Fibroblast of villous mesenchyme (primary cell): ENCODE results near the gene NEK5. TPM values are rescaled to one million over a fixed set of nuclear protein-coding genes. Genes with fewer than 3 reads are reported as not detected.
"Not testable (repeated sequence)": the region's sequence is repeated elsewhere in the genome, so short reads cannot be mapped to it uniquely, and the experiment has no call there.

Experiments used
- DNase-seq: peaks from one replicate; pipeline ENCODE4 v3.0.0-alpha.2; 2010; ENCODE audit warnings: low read depth
- H3K4me3 ChIP-seq: 2 replicates; pipeline ENCODE4 v1.5.1; 2011; ENCODE audit warnings: low read depth, mild to moderate bottlenecking, low read length
- CTCF ChIP-seq: IDR thresholded peaks from 2 replicates; pipeline ENCODE4 v1.5.1; 2012; ENCODE audit warnings: low read depth, mild to moderate bottlenecking, low read length; ENCODE audit not compliant: insufficient read depth
- total RNA-seq: library from RNA; depleted of rRNA; stranded (reverse); fragments of >200 nt; gene quantifications from 2 replicates; pipeline ENCODE4 v1.2.3, GENCODE V29; 2012

Gene NEK5
- total RNA-seq, 1 donor = under 0.01 TPM

- H3K4me3 ChIP-seq = no peak overlapping the region
- no peak for DNase-seq
- TF ChIP-seq CTCF = no peak
Measured at GRCh38 chr13:52047463-52047862, 81.4 kb downstream of the NEK5 start.

- no peak for TF ChIP-seq CTCF
- no peak overlapping the region for H3K4me3 ChIP-seq
- DNase-seq = no peak
Measured at GRCh38 chr13:52043675-52044074, 85.2 kb downstream of the NEK5 start.

- H3K4me3 ChIP-seq = no peak overlapping the region
- DNase-seq = no peak
- TF ChIP-seq CTCF = no peak
Measured at GRCh38 chr13:52036037-52036436, 92.8 kb downstream of the NEK5 start.

GRCh38 chr13:52034616-52035226 lies 94.2 kb downstream of the NEK5 start:
- no peak for TF ChIP-seq CTCF
- no peak overlapping the region for H3K4me3 ChIP-seq
- peak; percentile 9 for DNase-seq

- DNase-seq = no peak
- TF ChIP-seq CTCF = no peak
- H3K4me3 ChIP-seq = no peak overlapping the region
Measured at GRCh38 chr13:52033039-52033438, 95.8 kb downstream of the NEK5 start.

GRCh38 chr13:52030401-52030800 lies 98.5 kb downstream of the NEK5 start:
- not testable (repeated sequence) for DNase-seq, H3K4me3 ChIP-seq

GRCh38 chr13:52029569-52029968 lies 99.3 kb downstream of the NEK5 start:
- DNase-seq = no peak
- TF ChIP-seq CTCF = no peak
- no peak overlapping the region for H3K4me3 ChIP-seq
